RPMI8226 (cell line): Measurements from ENCODE around the gene TAF3.

ENCODE experiments used
- DNase-seq: peaks from one replicate; pipeline ENCODE4 v3.0.0-alpha.2; 2015

TAF3 gene

GRCh38 chr10:7881119-7881518 lies 62.8 kb downstream of the TAF3 start:
- no peak for DNase-seq

- no peak for DNase-seq
Observed at GRCh38 chr10:7886056-7886455, 67.8 kb downstream of the TAF3 start.

- DNase-seq = no peak
Observed at GRCh38 chr10:7887174-7887816, 69.0 kb downstream of the TAF3 start.

GRCh38 chr10:7889947-7890542 lies 71.7 kb downstream of the TAF3 start:
- DNase-seq = no peak

- no peak for DNase-seq
Observed at GRCh38 chr10:7890781-7891180, 72.5 kb downstream of the TAF3 start.

GRCh38 chr10:7891634-7892033 lies 73.3 kb downstream of the TAF3 start:
- no peak for DNase-seq

GRCh38 chr10:7892146-7892545 lies 73.8 kb downstream of the TAF3 start:
- no peak for DNase-seq

GRCh38 chr10:7895699-7896090 lies 77.4 kb downstream of the TAF3 start:
- no peak for DNase-seq

GRCh38 chr10:7896297-7896696 lies 78.0 kb downstream of the TAF3 start:
- no peak for DNase-seq

GRCh38 chr10:7901256-7901655 lies 83.0 kb downstream of the TAF3 start:
- DNase-seq = no peak

GRCh38 chr10:7902413-7902812 lies 84.1 kb downstream of the TAF3 start:
- DNase-seq = no peak

GRCh38 chr10:7903851-7904250 lies 85.5 kb downstream of the TAF3 start:
- DNase-seq = no peak

GRCh38 chr10:7906128-7906527 lies 87.8 kb downstream of the TAF3 start:
- DNase-seq = no peak

GRCh38 chr10:7908541-7909210 lies 90.4 kb downstream of the TAF3 start:
- no peak for DNase-seq

GRCh38 chr10:7913126-7913872 lies 95.0 kb downstream of the TAF3 start:
- no peak for DNase-seq

GRCh38 chr10:7915923-7916536 lies 97.7 kb downstream of the TAF3 start:
- DNase-seq = no peak

- no peak for DNase-seq
Observed at GRCh38 chr10:7917736-7918135, 99.4 kb downstream of the TAF3 start.

- no peak for DNase-seq
Observed at GRCh38 chr10:7922707-7923106, 104.4 kb downstream of the TAF3 start.

- no peak for DNase-seq
Observed at GRCh38 chr10:7928536-7928935, 110.2 kb downstream of the TAF3 start.

GRCh38 chr10:7932301-7933036 lies 114.2 kb downstream of the TAF3 start:
- DNase-seq = no peak

- no peak for DNase-seq
Observed at GRCh38 chr10:7933262-7933661, 115.0 kb downstream of the TAF3 start.

- DNase-seq = no peak
Observed at GRCh38 chr10:7933757-7934156, 115.5 kb downstream of the TAF3 start.
